Measurements from ENCODE around the gene RIN1.

RIN1 gene

GRCh38 chr11:66333220-66333877, 2.9 kb downstream of the RIN1 start:
- Histone ChIP-seq H3K27me3 (ENCODE audit: insufficient read depth, low read length) (no peaks in the 10 kb centered on the region), H2AFZ (ENCODE audit: low read length, unreplicated experiment) (no peak overlapping the region), H3K4me1 (ENCODE audit: control insufficient read depth, insufficient read depth, low read length, unreplicated experiment) (peaks cover 34% of the 10 kb centered on the region), H3K36me3 (ENCODE audit: insufficient read depth, low read length) (peaks cover 8% of the 10 kb centered on the region; the same call in 1 of the 2 replicates), H3K79me2 (ENCODE audit: control insufficient read depth, insufficient read depth, low read length, unreplicated experiment) (peaks cover 31% of the 10 kb centered on the region), H3K27ac (ENCODE audit: low read depth, low read length) (no peak overlapping the region), H3K4me3 (ENCODE audit: low read depth, low read length) (no peak overlapping the region; the same call in 1 of the 2 replicates)

DNA sequence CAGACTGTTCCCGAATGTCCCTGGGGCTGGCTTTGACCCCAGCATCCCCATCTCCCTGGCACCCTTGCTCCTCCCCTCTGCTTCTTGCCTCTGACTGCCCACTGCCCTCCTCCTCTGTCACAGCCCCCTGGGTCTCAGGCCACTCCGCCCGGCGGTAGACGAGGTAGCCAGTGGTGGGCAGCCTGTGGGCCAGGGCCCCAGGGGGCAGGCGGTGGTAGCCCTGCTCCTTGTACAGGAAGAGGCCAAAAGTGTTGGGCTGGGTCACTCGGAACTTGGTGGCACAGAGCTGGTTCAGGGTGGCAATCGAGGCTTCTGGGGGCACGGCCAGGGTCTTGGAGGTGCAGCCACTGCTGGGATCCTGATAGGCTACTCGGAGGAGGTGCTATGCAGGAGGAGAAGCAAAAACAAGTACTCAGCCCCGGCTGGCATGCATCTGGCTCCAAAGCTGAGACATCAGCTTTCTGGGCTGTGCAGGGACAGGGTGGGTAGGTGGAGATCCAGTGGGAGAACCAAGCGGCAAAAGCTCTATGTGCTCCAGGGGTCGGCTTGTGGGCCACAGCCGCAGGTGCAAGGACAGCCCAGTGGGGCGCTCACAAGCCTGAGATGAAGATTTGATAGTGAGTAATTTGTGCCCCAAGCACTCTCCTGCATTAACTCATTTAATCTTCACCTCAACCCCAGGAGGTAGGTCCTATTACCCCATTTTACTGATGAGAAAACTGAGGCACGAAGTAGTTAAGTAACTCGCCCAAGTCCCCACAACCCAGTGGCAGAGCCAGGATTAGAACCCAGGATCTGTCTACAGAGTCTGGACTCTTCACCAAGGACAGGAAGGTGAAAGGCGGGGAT, 3.6 kb downstream of the RIN1 start:
- Histone ChIP-seq H3K4me1 (ENCODE audit: control insufficient read depth, insufficient read depth, low read length, unreplicated experiment) (peaks cover 33% of the 10 kb centered on the region), H3K36me3 (ENCODE audit: insufficient read depth, low read length) (peaks cover 8% of the 10 kb centered on the region; the same call in 1 of the 2 replicates), H2AFZ (ENCODE audit: low read length, unreplicated experiment) (no peak overlapping the region), H3K4me3 (ENCODE audit: low read depth, low read length) (no peak overlapping the region), H3K27me3 (ENCODE audit: insufficient read depth, low read length) (no peaks in the 10 kb centered on the region), H3K79me2 (ENCODE audit: control insufficient read depth, insufficient read depth, low read length, unreplicated experiment) (peaks cover 31% of the 10 kb centered on the region), H3K27ac (ENCODE audit: low read depth, low read length) (no peak overlapping the region)

GRCh38 chr11:66331542-66332370, 4.5 kb downstream of the RIN1 start:
- no peaks in the 10 kb centered on the region for H3K27me3 ChIP-seq (ENCODE audit: insufficient read depth, low read length)
- no peak overlapping the region for H3K4me3 ChIP-seq (ENCODE audit: low read depth, low read length)
- peaks cover 31% of the 10 kb centered on the region for H3K79me2 ChIP-seq (ENCODE audit: control insufficient read depth, insufficient read depth, low read length, unreplicated experiment)
- no peak overlapping the region for H3K27ac ChIP-seq (ENCODE audit: low read depth, low read length)
- peaks cover 8% of the 10 kb centered on the region; the same call in 1 of the 2 replicates for H3K36me3 ChIP-seq (ENCODE audit: insufficient read depth, low read length)
- H2AFZ ChIP-seq (ENCODE audit: low read length, unreplicated experiment), result no peak overlapping the region
- H3K4me1 ChIP-seq (ENCODE audit: control insufficient read depth, insufficient read depth, low read length, unreplicated experiment), result peaks cover 33% of the 10 kb centered on the region

DNA sequence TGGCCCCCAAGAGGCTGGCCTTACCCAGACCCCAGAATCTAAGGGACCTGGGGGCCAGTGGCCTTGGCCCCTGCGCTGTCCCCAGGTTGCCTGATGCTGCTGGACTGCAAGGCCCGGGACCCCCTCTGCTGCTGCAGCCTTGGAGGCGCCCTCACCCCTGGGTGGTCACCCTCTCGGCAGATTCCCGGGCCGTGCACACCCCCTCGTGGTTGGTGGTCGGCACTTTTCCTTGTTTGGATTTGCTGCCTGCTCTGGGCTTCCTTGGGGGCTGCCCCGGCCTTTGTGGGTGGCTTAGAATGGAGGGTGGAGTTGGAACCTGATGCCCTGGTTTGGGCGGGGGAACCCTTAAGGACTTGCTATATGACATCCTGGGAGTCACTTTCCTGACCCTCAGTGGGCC, 5.3 kb downstream of the RIN1 start:
- peaks cover 8% of the 10 kb centered on the region; the same call in 1 of the 2 replicates for H3K36me3 ChIP-seq (ENCODE audit: insufficient read depth, low read length)
- H3K27ac ChIP-seq (ENCODE audit: low read depth, low read length), result no peak overlapping the region
- H3K79me2 ChIP-seq (ENCODE audit: control insufficient read depth, insufficient read depth, low read length, unreplicated experiment), result peaks cover 30% of the 10 kb centered on the region
- H2AFZ ChIP-seq (ENCODE audit: low read length, unreplicated experiment), result no peak overlapping the region
- H3K4me1 ChIP-seq (ENCODE audit: control insufficient read depth, insufficient read depth, low read length, unreplicated experiment), result peaks cover 41% of the 10 kb centered on the region
- H3K4me3 ChIP-seq (ENCODE audit: low read depth, low read length), result no peak overlapping the region
- H3K27me3 ChIP-seq (ENCODE audit: insufficient read depth, low read length), result no peaks in the 10 kb centered on the region

GRCh38 chr11:66329165-66329673, 7.0 kb downstream of the RIN1 start:
- Histone ChIP-seq H2AFZ (ENCODE audit: low read length, unreplicated experiment) (no peak overlapping the region), H3K36me3 (ENCODE audit: insufficient read depth, low read length) (peaks cover 8% of the 10 kb centered on the region; the same call in 1 of the 2 replicates), H3K4me1 (ENCODE audit: control insufficient read depth, insufficient read depth, low read length, unreplicated experiment) (peaks cover 49% of the 10 kb centered on the region), H3K27me3 (ENCODE audit: insufficient read depth, low read length) (no peaks in the 10 kb centered on the region), H3K4me3 (ENCODE audit: low read depth, low read length) (no peak overlapping the region), H3K79me2 (ENCODE audit: control insufficient read depth, insufficient read depth, low read length, unreplicated experiment) (peaks cover 13% of the 10 kb centered on the region), H3K27ac (ENCODE audit: low read depth, low read length) (0 out of 2 replicates have a peak overlapping the region, but pooled peaks have one; percentile 16)

GRCh38 chr11:66328302-66329144, 7.7 kb downstream of the RIN1 start:
- Histone ChIP-seq H3K4me1 (ENCODE audit: control insufficient read depth, insufficient read depth, low read length, unreplicated experiment) (peaks cover 48% of the 10 kb centered on the region), H3K27ac (ENCODE audit: low read depth, low read length) (peak overlapping the region; percentile 86), H3K36me3 (ENCODE audit: insufficient read depth, low read length) (peaks cover 8% of the 10 kb centered on the region; the same call in 1 of the 2 replicates), H2AFZ (ENCODE audit: low read length, unreplicated experiment) (no peak overlapping the region), H3K79me2 (ENCODE audit: control insufficient read depth, insufficient read depth, low read length, unreplicated experiment) (peaks cover 7% of the 10 kb centered on the region), H3K4me3 (ENCODE audit: low read depth, low read length) (no peak overlapping the region; the same call in 1 of the 2 replicates), H3K27me3 (ENCODE audit: insufficient read depth, low read length) (no peaks in the 10 kb centered on the region)

DNA sequence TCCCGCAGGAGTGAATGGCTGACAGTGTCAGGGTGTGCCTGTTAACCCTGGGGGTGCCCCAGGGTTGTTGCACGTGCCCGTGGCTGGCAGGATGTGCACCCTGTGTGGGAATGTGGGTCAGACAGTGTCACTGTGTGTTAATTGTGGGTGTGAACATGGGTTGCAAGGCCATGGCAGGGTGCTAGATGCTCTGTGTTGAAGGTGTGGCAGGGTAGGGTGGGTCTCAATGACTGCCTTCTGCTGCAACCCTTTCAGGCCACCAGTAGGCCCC, 8.3 kb downstream of the RIN1 start:
- Histone ChIP-seq H3K4me3 (ENCODE audit: low read depth, low read length) (peak overlapping the region; percentile 47), H3K4me1 (ENCODE audit: control insufficient read depth, insufficient read depth, low read length, unreplicated experiment) (peaks cover 53% of the 10 kb centered on the region), H3K79me2 (ENCODE audit: control insufficient read depth, insufficient read depth, low read length, unreplicated experiment) (peaks cover 1% of the 10 kb centered on the region), H3K27me3 (ENCODE audit: insufficient read depth, low read length) (no peaks in the 10 kb centered on the region), H3K27ac (ENCODE audit: low read depth, low read length) (peak overlapping the region; percentile 86), H3K36me3 (ENCODE audit: insufficient read depth, low read length) (peaks cover 6% of the 10 kb centered on the region; the same call in 1 of the 2 replicates), H2AFZ (ENCODE audit: low read length, unreplicated experiment) (no peak overlapping the region)

DNA sequence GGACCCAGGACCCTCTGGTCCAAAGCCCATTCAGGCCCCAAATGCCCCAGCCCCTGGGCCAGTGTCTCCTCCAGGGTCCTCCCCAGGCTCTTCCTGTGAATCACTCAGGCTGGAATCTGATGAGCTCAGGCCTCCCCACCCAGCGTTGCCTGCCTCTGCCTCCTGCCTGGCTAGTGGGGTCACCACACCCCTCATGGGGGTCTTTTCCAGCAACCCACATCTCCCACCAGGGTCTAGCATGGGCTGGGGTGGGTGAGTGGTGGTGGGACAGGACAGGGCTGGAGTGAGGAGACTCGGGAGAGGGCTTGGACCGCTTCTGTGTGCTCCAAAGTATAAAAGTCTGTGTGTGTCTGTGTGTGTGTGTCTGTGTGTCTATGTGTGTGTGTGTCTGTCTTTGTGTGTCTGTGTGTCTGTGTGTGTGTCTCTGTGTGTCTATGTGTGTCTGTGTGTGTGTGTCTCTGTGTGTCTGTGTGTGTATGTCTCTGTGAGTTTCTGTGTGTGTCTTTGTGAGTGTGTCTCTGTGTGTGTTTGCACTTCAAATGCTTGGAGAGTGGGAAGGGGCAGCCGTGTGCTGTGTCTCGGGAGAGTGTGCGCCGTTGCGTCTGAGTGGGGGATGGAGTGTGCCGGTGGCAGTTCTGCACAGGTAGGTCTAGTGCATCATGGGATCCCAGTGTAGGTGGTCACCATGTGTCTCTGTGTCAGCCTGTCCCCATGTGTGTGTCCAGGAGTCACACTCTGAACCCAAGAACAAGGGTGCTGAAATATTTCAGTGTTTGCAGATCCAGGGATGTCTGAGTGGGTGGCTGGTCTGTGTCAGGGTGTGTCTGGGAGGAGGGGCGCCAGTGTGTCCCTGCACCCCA, 8.8 kb downstream of the RIN1 start:
- peak overlapping the region; percentile 86 for H3K27ac ChIP-seq (ENCODE audit: low read depth, low read length)
- H3K79me2 ChIP-seq (ENCODE audit: control insufficient read depth, insufficient read depth, low read length, unreplicated experiment), result no peaks in the 10 kb centered on the region
- H2AFZ ChIP-seq (ENCODE audit: low read length, unreplicated experiment), result no peak overlapping the region
- H3K4me3 ChIP-seq (ENCODE audit: low read depth, low read length), result peak overlapping the region; percentile 47
- H3K27me3 ChIP-seq (ENCODE audit: insufficient read depth, low read length), result no peaks in the 10 kb centered on the region
- peaks cover under 1% of the 10 kb centered on the region; the same call in 1 of the 2 replicates for H3K36me3 ChIP-seq (ENCODE audit: insufficient read depth, low read length)
- peaks cover 59% of the 10 kb centered on the region for H3K4me1 ChIP-seq (ENCODE audit: control insufficient read depth, insufficient read depth, low read length, unreplicated experiment)
